HT-29 (cell line): ENCODE data around the gene ACOX1. TPM values are rescaled to one million over a fixed set of nuclear protein-coding genes. Genes with fewer than 3 reads are reported as not detected.
A peak's percentile ranks its signal among the peaks of the same experiment; 100 is the strongest.

Source experiments
- DNase-seq: peaks from one replicate; pipeline ENCODE4 v3.0.0-alpha.2; 2015; ENCODE audit warnings: low spot score
- total RNA-seq: library from RNA; depleted of rRNA; stranded (reverse); fragments of >200 nt; shearing (Covaris generic); gene quantifications from 2 replicates; pipeline ENCODE4 v1.2.3, GENCODE V29; 2014

ACOX1 gene
- total RNA-seq, 1 experiment from 2014 or later = 46.5 TPM

GRCh38 chr17:75909051-75909811 is 69.7 kb downstream of the ACOX1 start:
- DNase-seq = peak; percentile 63

- DNase-seq = no peak
Measured at GRCh38 chr17:75908201-75908600, 70.8 kb downstream of the ACOX1 start.

GRCh38 chr17:75906143-75906884 is 72.7 kb downstream of the ACOX1 start:
- DNase-seq = no peak

- peak; percentile 97 for DNase-seq
Measured at GRCh38 chr17:75904749-75905521, 74.0 kb downstream of the ACOX1 start, which contains the start of gene MRPL38. TSS of gene MRPL38 (minus strand) at chr17:75904884. CDS start at chr17:75904875, 9 bp downstream.

DNA sequence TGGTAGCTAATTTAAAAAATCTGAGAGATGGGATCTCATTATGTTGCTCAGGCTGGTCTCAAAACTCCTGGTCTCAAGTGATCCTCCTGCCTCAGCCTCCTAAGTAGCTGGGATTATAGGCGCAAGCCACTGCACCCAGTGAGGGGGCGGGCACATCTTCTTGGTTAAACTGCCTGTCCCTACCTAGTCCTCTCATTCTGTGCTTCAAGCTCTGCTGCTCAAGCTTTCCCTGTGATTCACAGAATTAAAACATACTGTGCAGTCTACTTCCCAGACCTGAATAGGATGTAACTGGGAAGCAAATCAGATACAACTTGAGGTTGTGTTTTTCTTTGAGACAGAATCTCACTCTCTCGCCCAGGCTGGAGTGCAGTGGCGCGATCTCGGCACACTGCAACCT is 76.6 kb downstream of the ACOX1 start:
- no peak for DNase-seq

DNA sequence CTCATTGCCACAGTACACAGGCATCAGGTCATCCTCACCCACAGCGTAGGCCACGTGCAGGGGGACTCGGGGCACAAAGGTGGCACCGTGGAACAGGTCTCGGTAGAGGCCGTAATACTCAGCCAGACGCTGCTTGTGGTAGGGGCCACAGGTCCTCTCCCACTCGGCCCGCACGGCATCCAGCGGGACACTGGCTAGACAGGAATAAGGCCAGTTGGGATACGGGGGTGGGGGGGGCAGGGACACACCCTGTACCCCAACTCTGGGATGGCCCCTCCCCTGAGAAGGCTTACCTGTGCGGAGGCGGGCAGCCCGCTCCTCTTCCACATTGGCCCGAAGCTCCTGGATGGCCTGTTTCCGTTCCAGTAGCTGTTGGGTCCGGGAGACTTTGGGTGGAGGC is 77.2 kb downstream of the ACOX1 start:
- no peak for DNase-seq

DNA sequence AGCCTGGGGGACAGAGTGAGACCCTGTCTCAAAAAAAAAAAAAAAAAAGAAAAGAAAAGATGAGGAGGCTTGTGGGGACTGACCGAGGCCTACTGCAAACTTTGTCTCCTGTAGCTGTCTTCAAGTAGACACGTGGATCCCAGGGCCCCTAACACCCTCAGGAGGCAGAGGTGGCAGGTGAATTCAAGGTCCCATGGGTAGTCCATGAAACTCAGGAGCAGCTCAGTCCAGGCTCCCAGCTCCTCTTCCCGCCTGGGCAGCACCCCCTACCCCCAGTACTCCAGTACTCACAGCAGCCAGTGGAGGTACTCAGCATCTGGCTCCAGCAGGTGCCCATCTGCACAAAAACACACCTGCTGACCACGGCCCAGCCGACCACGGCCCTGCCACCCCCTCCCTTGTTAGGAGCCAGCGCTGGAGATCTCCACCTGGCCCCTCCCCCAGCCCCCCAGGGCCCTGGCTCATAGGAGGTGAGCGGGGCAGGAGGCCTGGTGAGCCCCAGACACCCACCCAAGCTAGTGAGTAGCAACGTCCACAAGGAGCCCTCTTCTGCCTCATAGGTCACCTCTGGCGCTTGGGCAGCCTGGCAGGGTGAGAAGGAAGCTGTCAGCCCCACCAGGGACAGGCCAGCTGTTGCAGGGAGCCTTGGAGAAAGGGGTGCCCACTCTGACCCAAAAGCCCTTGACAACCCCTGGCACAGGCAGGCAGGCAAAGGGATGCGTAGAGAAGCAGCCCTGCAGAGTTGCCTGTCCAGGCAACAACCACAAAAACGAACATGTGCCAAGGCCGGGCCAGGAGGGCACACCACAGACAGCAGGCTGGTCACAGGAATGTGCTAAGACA is 78.1 kb downstream of the ACOX1 start:
- DNase-seq = no peak

- no peak for DNase-seq
Measured at GRCh38 chr17:75899767-75900468, 79.0 kb downstream of the ACOX1 start.

GRCh38 chr17:75899353-75899752 is 79.6 kb downstream of the ACOX1 start:
- no peak for DNase-seq

- DNase-seq = no peak
Measured at GRCh38 chr17:75898791-75899190, 80.2 kb downstream of the ACOX1 start.

DNA sequence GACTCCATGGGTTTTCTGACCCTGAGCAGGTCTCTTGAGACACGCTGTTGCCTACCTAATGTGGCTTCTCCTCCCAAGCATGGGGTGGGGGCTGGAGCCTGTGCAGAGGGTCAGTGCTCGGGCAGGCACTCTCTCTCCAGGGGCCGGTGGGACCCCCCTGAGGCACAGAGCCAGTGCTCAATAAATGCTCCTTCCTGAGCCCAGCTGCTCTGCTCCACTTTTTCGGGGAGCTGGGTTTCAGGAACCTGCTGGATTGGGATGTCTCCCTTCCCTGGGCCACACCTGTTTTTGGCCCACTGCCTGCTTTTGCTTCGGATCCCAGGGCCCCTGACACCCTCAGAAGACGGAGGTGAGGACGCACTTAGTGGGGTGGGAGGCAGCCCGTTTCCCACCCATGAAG is 80.9 kb downstream of the ACOX1 start:
- no peak for DNase-seq

DNA sequence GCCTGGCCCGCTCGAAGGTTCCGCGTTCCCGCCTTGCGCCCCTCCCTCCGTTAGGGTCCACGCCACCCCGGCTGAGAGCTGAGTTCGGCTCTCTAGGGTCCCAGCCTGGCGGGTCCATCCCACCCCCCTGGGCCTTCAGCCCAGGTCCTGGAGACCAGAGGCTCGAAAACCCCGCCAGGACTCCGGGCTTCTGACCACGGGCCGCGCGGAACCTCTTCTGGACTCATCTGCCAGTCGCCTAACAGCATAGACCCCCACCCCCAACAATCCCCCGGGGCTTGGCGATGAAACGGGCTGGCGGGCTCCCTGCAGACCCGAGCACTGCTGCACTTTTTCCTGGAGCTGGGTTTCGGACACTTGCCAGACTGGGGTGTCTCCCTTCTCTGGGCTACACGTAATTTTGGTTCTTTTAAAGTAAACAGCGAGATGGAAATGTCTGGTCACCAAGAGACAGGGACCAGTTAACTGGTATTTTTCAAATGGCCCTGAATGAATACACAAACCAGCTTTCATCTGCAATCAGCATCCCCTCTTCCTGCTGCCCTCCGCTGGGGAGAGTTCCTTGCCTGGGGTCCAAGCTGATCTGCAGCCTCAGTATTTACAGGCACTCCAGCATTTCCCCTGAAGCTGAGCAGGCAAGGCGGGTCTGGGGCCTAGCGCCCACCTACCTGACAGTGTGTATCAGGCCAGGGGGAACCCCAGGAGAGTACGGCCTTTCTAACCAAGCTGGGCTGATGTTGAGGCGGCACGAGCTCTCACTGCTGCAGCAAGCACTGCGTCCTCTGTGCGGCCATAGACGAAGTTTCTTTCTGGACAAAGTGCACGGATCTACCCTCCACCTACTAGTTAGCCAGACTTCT is 81.6 kb downstream of the ACOX1 start:
- DNase-seq = no peak

- DNase-seq = peak; percentile 76
Measured at GRCh38 chr17:75896415-75897159, 82.4 kb downstream of the ACOX1 start, which contains the start of gene TRIM65. TSS of gene TRIM65 (minus strand) at chr17:75896951. CDS start at chr17:75896937, 14 bp downstream.

- peak; percentile 25 for DNase-seq
Measured at GRCh38 chr17:75895370-75896155, 83.4 kb downstream of the ACOX1 start.

GRCh38 chr17:75894049-75894733 is 84.8 kb downstream of the ACOX1 start:
- DNase-seq = no peak

DNA sequence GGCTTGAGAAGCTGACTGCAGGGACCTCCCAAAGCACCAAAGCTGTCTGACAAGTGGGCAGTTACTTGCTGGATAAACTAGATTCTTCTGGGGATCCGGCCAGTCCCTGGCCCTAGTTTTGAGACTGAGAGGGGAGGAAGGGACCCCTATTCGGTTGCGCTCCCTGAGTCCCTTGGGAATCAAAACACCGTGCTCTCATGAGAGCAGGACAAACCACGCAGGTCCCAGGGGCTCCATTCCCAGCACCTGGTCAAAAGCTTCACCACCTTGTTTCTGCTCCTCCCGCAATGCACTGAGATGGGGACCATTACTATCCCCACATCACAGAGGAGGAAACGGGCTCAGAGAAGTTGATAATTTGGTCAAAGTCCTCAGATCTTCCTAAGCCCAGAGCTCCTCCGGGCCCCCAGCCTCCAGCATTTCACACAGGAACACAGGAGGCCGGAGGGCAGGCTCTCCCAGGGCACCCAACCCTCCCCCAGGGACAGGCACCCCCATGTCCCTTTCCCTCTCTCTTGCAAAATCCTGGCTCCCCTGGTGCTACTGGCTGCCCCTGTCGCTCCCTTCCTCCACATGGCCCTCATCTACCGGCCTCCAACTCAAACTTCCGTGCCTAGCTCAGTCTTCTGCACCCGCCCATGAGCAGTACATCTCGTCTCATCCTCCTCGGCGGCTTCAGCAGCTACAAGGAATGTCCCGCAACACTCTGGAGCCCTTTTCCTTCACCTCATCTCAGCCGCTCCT is 85.5 kb downstream of the ACOX1 start:
- no peak for DNase-seq
